Activated naive CD8-positive, alpha-beta T cell (primary cell): ENCODE data around the gene MYO5B.

Experiments
- H3K27ac Mint-ChIP-seq: one replicate; pipeline ENCODE4 v1.8.0; 2021; ENCODE audit warnings: mixed read lengths
- H3K27me3 Mint-ChIP-seq: one replicate; pipeline ENCODE4 v1.8.0; 2021; ENCODE audit warnings: mixed read lengths
- H3K36me3 Mint-ChIP-seq: one replicate; pipeline ENCODE4 v1.8.0; 2021; ENCODE audit warnings: mixed read lengths
- H3K4me1 Mint-ChIP-seq: one replicate; pipeline ENCODE4 v1.8.0; 2021; ENCODE audit warnings: low read depth, mixed read lengths
- H3K4me3 Mint-ChIP-seq: one replicate; pipeline ENCODE4 v1.8.0; 2021; ENCODE audit warnings: mild to moderate bottlenecking, mixed read lengths
- H3K9me3 Mint-ChIP-seq: one replicate; pipeline ENCODE4 v1.8.0; 2021; ENCODE audit warnings: low read depth, mixed read lengths

The MYO5B gene

GRCh38 chr18:49878015-49878414 is 316.9 kb downstream of the MYO5B start:
- H3K36me3 Mint-ChIP-seq: no peaks in the 10 kb centered on the region
- H3K27me3 Mint-ChIP-seq: peaks cover 10% of the 10 kb centered on the region
- H3K4me1 Mint-ChIP-seq: no peaks in the 10 kb centered on the region
- no peak overlapping the region for H3K4me3 Mint-ChIP-seq
- no peaks in the 10 kb centered on the region for H3K9me3 Mint-ChIP-seq
- no peak overlapping the region for H3K27ac Mint-ChIP-seq

- no peaks in the 10 kb centered on the region for H3K36me3 Mint-ChIP-seq
- no peaks in the 10 kb centered on the region for H3K9me3 Mint-ChIP-seq
- H3K4me1 Mint-ChIP-seq: no peaks in the 10 kb centered on the region
- peaks cover 10% of the 10 kb centered on the region for H3K27me3 Mint-ChIP-seq
- no peak overlapping the region for H3K27ac Mint-ChIP-seq
- no peak overlapping the region for H3K4me3 Mint-ChIP-seq
Observed at GRCh38 chr18:49876536-49876935, 318.4 kb downstream of the MYO5B start.

GRCh38 chr18:49875783-49876182 is 319.2 kb downstream of the MYO5B start:
- Mint-ChIP-seq H3K27ac (no peak overlapping the region), H3K4me3 (no peak overlapping the region), H3K4me1 (no peaks in the 10 kb centered on the region), H3K9me3 (no peaks in the 10 kb centered on the region), H3K27me3 (peaks cover 8% of the 10 kb centered on the region), H3K36me3 (no peaks in the 10 kb centered on the region)

DNA sequence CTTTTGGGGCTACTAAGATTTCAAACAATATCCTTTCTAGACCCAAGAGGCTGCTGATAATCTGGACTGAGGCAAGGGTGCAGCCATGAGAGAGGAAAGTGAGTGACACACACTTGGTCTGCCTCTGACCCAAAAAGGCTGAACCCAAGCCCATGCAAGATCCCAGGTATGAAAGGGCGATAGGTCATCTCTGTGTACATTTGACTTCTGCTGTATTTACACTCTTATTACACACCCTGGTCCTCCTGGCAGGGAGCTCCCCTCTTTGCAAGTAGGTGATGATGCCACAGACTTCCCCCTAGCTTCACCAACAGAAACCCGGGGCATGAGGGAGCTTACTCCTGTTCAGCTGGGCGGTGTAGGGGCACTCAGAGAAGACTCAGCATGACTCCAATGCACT is 319.8 kb downstream of the MYO5B start:
- H3K27ac Mint-ChIP-seq: no peak overlapping the region
- H3K4me3 Mint-ChIP-seq: no peak overlapping the region
- H3K4me1 Mint-ChIP-seq: no peaks in the 10 kb centered on the region
- H3K27me3 Mint-ChIP-seq: peaks cover 8% of the 10 kb centered on the region
- H3K36me3 Mint-ChIP-seq: no peaks in the 10 kb centered on the region
- H3K9me3 Mint-ChIP-seq: no peaks in the 10 kb centered on the region

GRCh38 chr18:49874238-49874637 is 320.7 kb downstream of the MYO5B start:
- no peaks in the 10 kb centered on the region for H3K9me3 Mint-ChIP-seq
- no peak overlapping the region for H3K27ac Mint-ChIP-seq
- H3K4me1 Mint-ChIP-seq: no peaks in the 10 kb centered on the region
- no peaks in the 10 kb centered on the region for H3K36me3 Mint-ChIP-seq
- peaks cover 8% of the 10 kb centered on the region for H3K27me3 Mint-ChIP-seq
- no peak overlapping the region for H3K4me3 Mint-ChIP-seq

GRCh38 chr18:49869354-49869753 is 325.6 kb downstream of the MYO5B start:
- no peak overlapping the region for H3K4me3 Mint-ChIP-seq
- peaks cover 4% of the 10 kb centered on the region for H3K27me3 Mint-ChIP-seq
- no peaks in the 10 kb centered on the region for H3K4me1 Mint-ChIP-seq
- H3K9me3 Mint-ChIP-seq: no peaks in the 10 kb centered on the region
- H3K36me3 Mint-ChIP-seq: no peaks in the 10 kb centered on the region
- H3K27ac Mint-ChIP-seq: no peak overlapping the region

GRCh38 chr18:49866680-49867079 is 328.3 kb downstream of the MYO5B start:
- H3K27ac Mint-ChIP-seq: no peak overlapping the region
- H3K4me3 Mint-ChIP-seq: no peak overlapping the region
- no peaks in the 10 kb centered on the region for H3K36me3 Mint-ChIP-seq
- H3K27me3 Mint-ChIP-seq: peaks cover 5% of the 10 kb centered on the region
- H3K9me3 Mint-ChIP-seq: no peaks in the 10 kb centered on the region
- H3K4me1 Mint-ChIP-seq: no peaks in the 10 kb centered on the region

- H3K27ac Mint-ChIP-seq: no peak overlapping the region
- peaks cover 5% of the 10 kb centered on the region for H3K27me3 Mint-ChIP-seq
Observed at GRCh38 chr18:49865401-49865800, 329.5 kb downstream of the MYO5B start.

DNA sequence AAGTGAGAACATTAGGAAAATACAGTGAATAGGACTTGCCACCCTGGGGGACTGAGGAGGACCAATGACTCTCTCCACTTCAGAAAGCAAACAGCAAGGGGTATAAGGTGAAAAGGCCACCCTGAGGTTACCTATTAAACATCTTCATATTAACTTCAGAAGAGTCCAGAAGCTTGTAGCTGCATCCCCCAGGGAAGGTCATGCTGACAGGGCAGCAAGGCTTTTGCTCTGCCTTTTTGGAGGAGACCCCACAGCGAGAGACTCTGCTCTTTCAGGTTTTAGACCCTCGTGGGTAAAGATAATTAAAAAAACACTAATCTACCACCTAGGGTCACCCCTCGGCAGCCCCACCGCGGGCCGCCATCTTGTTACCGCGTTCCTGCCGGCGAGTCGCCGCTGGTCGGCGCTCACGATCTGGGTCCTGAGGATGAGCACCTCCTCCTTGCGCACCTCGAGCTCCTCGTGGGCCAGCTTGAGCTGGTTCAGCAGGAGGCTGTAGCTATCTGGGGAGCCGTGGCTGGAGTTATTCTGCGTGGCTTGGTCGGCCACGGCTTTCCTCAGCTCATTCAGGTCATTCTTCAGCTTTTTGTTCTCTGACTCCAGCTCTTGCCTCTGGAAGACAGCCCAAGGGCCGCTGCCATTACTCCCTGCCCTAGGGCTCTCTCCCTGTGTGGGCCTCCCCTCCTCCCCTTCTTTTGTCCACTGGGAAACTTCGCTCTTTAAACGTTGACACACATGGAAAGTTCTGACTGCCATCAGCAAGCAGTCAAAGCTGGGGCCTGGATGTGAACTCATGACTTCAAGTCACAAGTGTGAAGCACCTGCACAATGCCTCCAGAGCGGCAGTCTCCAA is 331.0 kb downstream of the MYO5B start:
- H3K36me3 Mint-ChIP-seq: no peaks in the 10 kb centered on the region
- no peaks in the 10 kb centered on the region for H3K4me1 Mint-ChIP-seq
- no peak overlapping the region for H3K4me3 Mint-ChIP-seq
- peaks cover 5% of the 10 kb centered on the region for H3K27me3 Mint-ChIP-seq
- H3K9me3 Mint-ChIP-seq: no peaks in the 10 kb centered on the region
- no peak overlapping the region for H3K27ac Mint-ChIP-seq

More at GRCh38 chr18:49865401-49865800, 329.5 kb downstream of the MYO5B start:
- Mint-ChIP-seq H3K4me1 (no peaks in the 10 kb centered on the region), H3K9me3 (no peaks in the 10 kb centered on the region), H3K36me3 (no peaks in the 10 kb centered on the region), H3K4me3 (no peak overlapping the region)

GRCh38 chr18:49862656-49863385 is 332.1 kb downstream of the MYO5B start:
- peaks cover 5% of the 10 kb centered on the region for H3K27me3 Mint-ChIP-seq
- H3K36me3 Mint-ChIP-seq: no peaks in the 10 kb centered on the region
- no peaks in the 10 kb centered on the region for H3K9me3 Mint-ChIP-seq
- H3K4me1 Mint-ChIP-seq: no peaks in the 10 kb centered on the region
- H3K27ac Mint-ChIP-seq: no peak overlapping the region
- no peak overlapping the region for H3K4me3 Mint-ChIP-seq

GRCh38 chr18:49861659-49862058 is 333.3 kb downstream of the MYO5B start:
- Mint-ChIP-seq H3K27me3 (peaks cover 5% of the 10 kb centered on the region), H3K27ac (no peak overlapping the region), H3K4me1 (no peaks in the 10 kb centered on the region), H3K9me3 (no peaks in the 10 kb centered on the region), H3K36me3 (no peaks in the 10 kb centered on the region), H3K4me3 (no peak overlapping the region)

DNA sequence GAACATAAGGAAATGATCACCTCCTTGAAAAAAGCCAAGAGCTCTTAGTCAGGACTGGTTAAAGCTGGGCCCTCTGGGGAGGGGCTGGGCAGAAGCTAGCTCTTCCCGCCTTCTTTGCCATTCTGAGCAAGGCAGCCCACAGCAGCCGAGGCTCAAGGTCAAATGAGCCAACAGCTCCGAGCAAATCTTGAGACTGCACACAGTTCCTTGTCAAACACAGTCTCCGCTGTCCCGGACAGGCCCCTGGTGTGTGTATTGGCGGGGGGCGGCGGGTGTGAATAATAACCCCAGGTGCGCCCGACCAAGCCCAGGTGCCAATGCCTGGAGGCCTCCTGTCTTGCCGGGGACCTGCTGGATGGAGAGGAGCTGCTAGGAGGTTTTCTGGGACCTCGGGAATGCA is 335.2 kb downstream of the MYO5B start:
- Mint-ChIP-seq H3K4me3 (no peak overlapping the region), H3K27me3 (peaks cover 3% of the 10 kb centered on the region), H3K4me1 (no peaks in the 10 kb centered on the region), H3K36me3 (no peaks in the 10 kb centered on the region), H3K27ac (no peak overlapping the region), H3K9me3 (no peaks in the 10 kb centered on the region)

DNA sequence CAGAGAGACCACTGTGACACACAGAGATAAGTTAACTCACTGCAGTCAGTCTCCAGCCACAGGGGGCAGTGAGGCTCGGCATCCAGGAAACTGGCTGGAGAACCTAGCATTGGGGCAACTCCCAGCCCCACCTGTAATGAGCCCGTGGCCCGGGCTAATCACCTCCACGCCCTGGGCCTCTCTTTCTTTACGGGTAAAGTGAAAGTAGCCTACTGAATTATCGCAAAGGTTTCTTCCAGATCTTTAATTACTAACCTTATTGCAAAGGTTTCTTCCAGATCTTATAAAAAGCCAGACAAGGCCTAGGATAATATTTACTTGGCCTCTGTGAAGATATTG is 336.0 kb downstream of the MYO5B start:
- Mint-ChIP-seq H3K27me3 (no peaks in the 10 kb centered on the region), H3K4me3 (no peak overlapping the region), H3K4me1 (no peaks in the 10 kb centered on the region), H3K27ac (no peak overlapping the region), H3K9me3 (no peaks in the 10 kb centered on the region), H3K36me3 (no peaks in the 10 kb centered on the region)

GRCh38 chr18:49858309-49859020 is 336.5 kb downstream of the MYO5B start:
- no peaks in the 10 kb centered on the region for H3K9me3 Mint-ChIP-seq
- H3K4me1 Mint-ChIP-seq: no peaks in the 10 kb centered on the region
- H3K27me3 Mint-ChIP-seq: no peaks in the 10 kb centered on the region
- no peak overlapping the region for H3K4me3 Mint-ChIP-seq
- H3K36me3 Mint-ChIP-seq: no peaks in the 10 kb centered on the region
- no peak overlapping the region for H3K27ac Mint-ChIP-seq

DNA sequence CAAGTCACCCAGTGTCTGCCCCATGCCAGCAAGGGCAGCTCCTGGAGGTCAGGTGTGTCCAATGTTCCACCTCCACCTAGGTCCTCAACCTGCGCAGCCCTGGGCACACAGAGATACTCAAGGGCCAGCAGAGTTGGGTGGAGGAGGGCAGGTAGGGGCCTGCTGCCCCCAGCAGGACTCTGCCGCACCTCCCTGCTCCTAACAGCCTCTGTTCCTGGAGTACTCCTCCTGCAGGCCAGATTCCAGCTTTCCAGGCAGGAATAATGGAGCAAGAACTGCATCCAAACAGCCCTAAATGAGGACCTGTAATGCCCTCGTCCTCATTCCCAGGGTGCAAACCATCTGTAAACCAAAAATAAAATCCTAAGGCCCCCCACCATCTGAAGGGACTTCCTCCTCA is 337.2 kb downstream of the MYO5B start:
- Mint-ChIP-seq H3K9me3 (no peaks in the 10 kb centered on the region), H3K4me1 (no peaks in the 10 kb centered on the region), H3K27me3 (no peaks in the 10 kb centered on the region), H3K4me3 (no peak overlapping the region), H3K36me3 (no peaks in the 10 kb centered on the region), H3K27ac (no peak overlapping the region)
